SK-N-MC (cell line): ENCODE measurements around the gene LRRIQ1.

Experiments
- EZH2 ChIP-seq: fragments of 200-600 bp; sonication (generic); IDR thresholded peaks from one replicate; pipeline ENCODE4 v1.6.1; 2017; ENCODE audit warnings: antibody characterized with exemption
- POLR2AphosphoS5 ChIP-seq: IDR thresholded peaks from 2 replicates; pipeline ENCODE4 v1.6.1; 2012; ENCODE audit warnings: mild to moderate bottlenecking, low read depth, low read length, borderline replicate concordance

GRCh38 chr12:85002778-85003296, 33.3 kb upstream of the LRRIQ1 start:
- no peak for TF ChIP-seq EZH2
- no peak for TF ChIP-seq POLR2AphosphoS5
